ENCODE data around the gene ECD.

Gene ECD

GRCh38 chr10:73106301-73106700 lies 61.5 kb downstream of the ECD start:
- DNase-seq (ENCODE audit: low spot score in 2 of 2): no peak

DNA sequence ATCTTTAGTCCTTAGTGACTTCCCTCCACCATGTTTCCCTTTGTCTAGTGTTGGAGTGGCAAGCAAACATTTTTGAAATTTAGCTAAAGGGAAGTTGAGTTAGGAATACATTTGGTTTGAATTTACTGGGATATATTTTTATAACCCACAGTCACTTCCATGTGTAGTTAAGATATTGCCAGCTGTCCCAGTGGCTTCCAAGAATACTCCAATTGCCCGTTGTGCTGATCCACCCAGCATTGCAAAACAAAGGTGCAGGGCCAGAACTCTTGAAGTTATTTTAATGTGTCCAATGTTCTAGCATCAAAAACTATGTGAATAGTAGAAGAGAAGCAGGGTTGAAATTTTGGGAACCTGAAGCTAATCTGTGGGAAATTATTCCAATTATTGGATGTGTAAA lies 68.7 kb downstream of the ECD start:
- peaks cover 10% of the 10 kb centered on the region for H3K4me1 Mint-ChIP-seq
- DNase-seq (ENCODE audit: low spot score in 2 of 2) (no peak), ATAC-seq (ENCODE audit: low read depth) (no peak)
- peaks cover 3% of the 10 kb centered on the region for H3K36me3 Mint-ChIP-seq
- H3K9me3 Mint-ChIP-seq: no peaks in the 10 kb centered on the region
- H3K27me3 Mint-ChIP-seq: no peaks in the 10 kb centered on the region
- H3K4me3 Mint-ChIP-seq: no peak overlapping the region
- no peak overlapping the region for H3K27ac Mint-ChIP-seq

More at GRCh38 chr10:73106301-73106700, 61.5 kb downstream of the ECD start:
- H3K27me3 Mint-ChIP-seq: no peaks in the 10 kb centered on the region
- H3K36me3 Mint-ChIP-seq: peaks cover 18% of the 10 kb centered on the region
- ATAC-seq (ENCODE audit: low read depth): no peak
- peaks cover 3% of the 10 kb centered on the region for H3K4me1 Mint-ChIP-seq
- H3K9me3 Mint-ChIP-seq: peaks cover 4% of the 10 kb centered on the region
- no peak overlapping the region for H3K4me3 Mint-ChIP-seq
- H3K27ac Mint-ChIP-seq: no peak overlapping the region

DNA sequence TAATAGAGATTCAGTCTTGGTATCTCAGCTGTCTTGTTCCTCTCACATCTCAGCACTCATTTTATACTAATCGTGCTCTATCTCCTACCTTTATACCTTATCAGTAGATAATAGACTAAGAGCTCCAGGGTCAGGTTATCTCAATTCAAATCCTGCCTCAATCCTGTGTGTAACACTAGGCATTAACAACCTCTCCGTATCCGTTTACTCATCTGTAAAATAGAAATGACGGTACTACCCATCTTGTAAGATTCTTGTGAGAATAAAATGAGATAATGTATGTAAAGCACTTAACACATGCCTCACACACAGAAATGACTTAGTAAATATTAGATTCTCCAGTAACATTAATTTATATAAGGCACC lies 70.5 kb downstream of the ECD start:
- peaks cover 3% of the 10 kb centered on the region for H3K36me3 Mint-ChIP-seq
- ATAC-seq (ENCODE audit: low read depth) (no peak), DNase-seq (ENCODE audit: low spot score in 2 of 2) (no peak)
- no peaks in the 10 kb centered on the region for H3K27me3 Mint-ChIP-seq
- peaks cover 10% of the 10 kb centered on the region for H3K4me1 Mint-ChIP-seq
- H3K27ac Mint-ChIP-seq: peak overlapping the region; percentile 99
- no peaks in the 10 kb centered on the region for H3K9me3 Mint-ChIP-seq
- peak overlapping the region; percentile 96 for H3K4me3 Mint-ChIP-seq

DNA sequence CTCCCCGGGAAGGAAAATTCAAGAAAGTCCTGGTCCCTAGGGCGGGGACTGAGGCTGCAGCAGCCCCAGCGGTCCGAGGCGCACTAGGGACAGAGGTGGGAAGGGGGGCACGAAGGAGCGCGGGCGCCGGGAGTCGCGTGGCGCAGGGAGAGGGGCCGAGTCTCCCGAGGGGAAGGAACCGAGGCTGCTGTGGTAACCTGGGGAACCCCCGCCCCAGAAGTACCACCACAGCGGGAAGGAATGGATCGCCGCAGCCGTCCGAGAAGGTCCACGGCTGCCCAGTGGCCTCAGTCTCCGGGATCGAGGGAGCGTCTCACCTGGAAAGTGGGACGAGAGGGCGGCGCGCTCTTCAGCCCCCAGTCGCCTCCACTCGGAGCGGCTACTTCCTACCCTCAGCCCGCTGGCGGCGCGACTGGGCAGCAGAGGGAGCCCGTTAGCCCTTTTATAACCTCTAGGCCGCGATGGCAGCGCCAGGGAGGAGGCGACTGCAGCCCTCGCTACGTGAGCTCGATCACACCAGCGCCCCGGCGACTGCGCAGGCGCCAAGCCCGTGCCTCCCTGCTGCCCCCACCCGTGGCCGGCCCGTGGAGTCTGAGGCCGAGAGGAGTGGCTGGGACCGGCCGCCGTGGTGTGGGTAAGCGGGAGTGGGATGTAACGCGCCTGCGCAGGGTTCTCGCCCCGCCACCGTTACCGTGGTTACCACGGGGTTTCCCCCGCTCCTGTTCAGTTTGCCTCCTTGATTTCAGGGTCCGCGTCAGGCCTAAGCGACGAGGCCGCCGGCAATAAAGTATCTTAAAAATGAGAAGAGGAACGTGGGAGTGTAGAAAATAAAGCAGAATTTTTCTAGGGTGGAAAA lies 71.1 kb downstream of the ECD start, which contains the start of gene P4HA1:
Gene P4HA1, minus strand, starts transcription at position 418 of the 856 bp plus-strand sequence. CDS start 21,983 bp downstream, outside the sequence.
- DNase-seq (ENCODE audit: low spot score in 2 of 2) (peak; percentile 96 to 97), ATAC-seq (ENCODE audit: low read depth) (peak; percentile 82)
- Mint-ChIP-seq H3K36me3 (peaks cover 2% of the 10 kb centered on the region), H3K9me3 (no peaks in the 10 kb centered on the region), H3K27me3 (no peaks in the 10 kb centered on the region), H3K27ac (peak within 1 kb of the TSS; percentile 99), H3K4me1 (peaks cover 14% of the 10 kb centered on the region), H3K4me3 (peak within 1 kb of the TSS; percentile 96)

DNA sequence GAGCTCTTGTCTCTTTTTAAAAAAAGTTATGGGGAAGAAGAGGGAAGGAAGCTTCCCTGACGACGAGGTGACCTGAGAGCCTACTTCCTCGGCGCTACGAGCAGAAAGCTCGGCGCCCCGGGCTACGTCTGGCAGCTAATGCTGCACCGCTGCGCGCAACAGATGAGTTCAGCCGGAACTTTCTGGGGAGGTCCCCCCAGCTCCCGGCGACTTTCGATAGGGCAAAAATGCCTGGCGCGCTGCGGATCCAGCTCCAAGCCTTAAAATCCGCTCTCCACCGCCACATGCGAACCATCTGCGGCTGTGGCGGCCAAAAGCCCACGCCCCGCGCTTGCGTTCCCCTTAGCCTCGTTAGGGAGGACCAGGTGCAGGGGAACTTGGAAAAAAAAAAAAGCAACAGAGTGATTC lies 71.8 kb downstream of the ECD start:
- Mint-ChIP-seq H3K36me3 (peaks cover 2% of the 10 kb centered on the region), H3K27me3 (no peaks in the 10 kb centered on the region), H3K27ac (peak overlapping the region; percentile 99), H3K4me1 (peaks cover 14% of the 10 kb centered on the region), H3K9me3 (no peaks in the 10 kb centered on the region), H3K4me3 (peak overlapping the region; percentile 96)
- DNase-seq (ENCODE audit: low spot score in 2 of 2): peak; percentile 65 to 67
- ATAC-seq (ENCODE audit: low read depth): peak; percentile 45

GRCh38 chr10:73095481-73096021 lies 72.3 kb downstream of the ECD start:
- H3K27me3 Mint-ChIP-seq: no peaks in the 10 kb centered on the region
- H3K9me3 Mint-ChIP-seq: no peaks in the 10 kb centered on the region
- H3K4me1 Mint-ChIP-seq: peaks cover 14% of the 10 kb centered on the region
- DNase-seq (ENCODE audit: low spot score in 2 of 2) (peak; percentile 27 to 30), ATAC-seq (ENCODE audit: low read depth) (no peak)
- H3K36me3 Mint-ChIP-seq: peaks cover 2% of the 10 kb centered on the region
- H3K27ac Mint-ChIP-seq: peak overlapping the region; percentile 99
- peak overlapping the region; percentile 96 for H3K4me3 Mint-ChIP-seq

- H3K4me3 Mint-ChIP-seq: peak overlapping the region; percentile 96
- DNase-seq (ENCODE audit: low spot score in 2 of 2): no peak
- no peaks in the 10 kb centered on the region for H3K9me3 Mint-ChIP-seq
- H3K36me3 Mint-ChIP-seq: peaks cover 2% of the 10 kb centered on the region
- no peak for ATAC-seq (ENCODE audit: low read depth)
- H3K27ac Mint-ChIP-seq: peak overlapping the region; percentile 99
- H3K4me1 Mint-ChIP-seq: peaks cover 14% of the 10 kb centered on the region
- no peaks in the 10 kb centered on the region for H3K27me3 Mint-ChIP-seq
Observed at GRCh38 chr10:73094986-73095480, 72.8 kb downstream of the ECD start.

DNA sequence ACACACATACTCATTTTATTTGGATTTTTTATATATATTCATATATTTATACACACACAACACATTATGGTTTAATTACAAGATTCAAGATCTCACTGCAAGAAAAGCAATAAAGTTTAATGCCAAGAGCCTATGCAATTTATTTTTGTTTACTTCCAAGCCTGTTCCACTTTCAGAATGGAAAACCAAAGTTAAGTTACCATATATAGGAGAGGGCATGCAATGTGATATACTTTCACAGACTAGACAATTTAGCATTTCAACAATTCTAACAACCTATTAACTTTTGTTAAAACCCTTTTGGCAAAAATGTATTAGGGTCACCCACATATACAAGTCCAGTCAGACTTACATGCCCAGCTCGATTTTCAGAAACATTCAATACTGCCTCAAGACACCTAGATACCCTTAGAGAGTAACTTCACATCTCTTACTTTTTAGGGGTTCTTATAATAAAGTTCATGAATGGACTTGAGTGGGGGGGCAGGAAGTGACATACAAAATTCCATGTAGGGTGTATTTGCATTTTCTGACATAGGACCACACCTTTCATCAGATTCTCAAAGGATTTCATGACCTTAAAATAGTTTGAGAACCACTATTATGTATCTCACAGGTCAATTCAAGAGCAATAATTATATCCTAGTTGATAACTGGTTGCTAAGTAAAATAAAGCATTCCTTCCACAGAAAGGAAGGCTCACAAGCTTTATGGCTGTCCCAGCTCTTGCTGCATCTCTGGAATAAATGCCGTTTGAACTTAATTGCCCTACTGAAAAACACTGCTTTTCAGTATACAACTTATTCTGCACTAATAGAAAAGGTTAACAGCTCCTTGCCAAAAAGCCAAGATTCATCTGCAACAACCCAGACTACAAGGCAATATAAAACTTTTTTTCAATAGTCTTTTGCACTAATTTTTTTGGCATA lies 73.6 kb downstream of the ECD start:
- no peaks in the 10 kb centered on the region for H3K27me3 Mint-ChIP-seq
- peaks cover 2% of the 10 kb centered on the region for H3K36me3 Mint-ChIP-seq
- no peaks in the 10 kb centered on the region for H3K9me3 Mint-ChIP-seq
- no peak for ATAC-seq (ENCODE audit: low read depth)
- no peak for DNase-seq (ENCODE audit: low spot score in 2 of 2)
- H3K4me3 Mint-ChIP-seq: no peak overlapping the region
- peaks cover 14% of the 10 kb centered on the region for H3K4me1 Mint-ChIP-seq
- no peak overlapping the region for H3K27ac Mint-ChIP-seq

DNA sequence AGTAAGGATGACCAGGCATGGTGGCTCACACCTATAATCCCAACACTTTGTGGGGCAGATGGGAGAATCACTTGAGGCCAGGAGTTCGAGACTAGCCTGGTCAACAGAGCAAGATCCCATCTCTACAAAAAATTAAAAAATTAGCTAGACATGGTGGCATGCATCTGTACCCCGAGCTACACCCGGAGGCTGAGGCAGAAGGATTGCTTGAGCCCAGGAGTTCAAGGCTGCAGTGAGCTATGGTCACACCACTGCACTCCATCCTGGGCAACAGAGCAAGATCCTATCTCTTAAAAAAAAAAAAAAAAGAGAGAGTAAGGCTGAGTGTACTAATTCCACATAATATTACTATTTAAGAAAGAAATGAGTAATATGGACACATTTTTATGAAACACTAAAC lies 75.0 kb downstream of the ECD start:
- Mint-ChIP-seq H3K27ac (no peak overlapping the region), H3K27me3 (no peaks in the 10 kb centered on the region), H3K36me3 (peaks cover 2% of the 10 kb centered on the region), H3K4me1 (peaks cover 14% of the 10 kb centered on the region), H3K4me3 (no peak overlapping the region), H3K9me3 (no peaks in the 10 kb centered on the region)
- DNase-seq (ENCODE audit: low spot score in 2 of 2): no peak
- no peak for ATAC-seq (ENCODE audit: low read depth)

- peaks cover 7% of the 10 kb centered on the region for H3K4me1 Mint-ChIP-seq
- DNase-seq (ENCODE audit: low spot score in 2 of 2) (no peak), ATAC-seq (ENCODE audit: low read depth) (no peak)
- H3K27ac Mint-ChIP-seq: no peak overlapping the region
- no peaks in the 10 kb centered on the region for H3K27me3 Mint-ChIP-seq
- H3K36me3 Mint-ChIP-seq: peaks cover 2% of the 10 kb centered on the region
- H3K9me3 Mint-ChIP-seq: no peaks in the 10 kb centered on the region
- H3K4me3 Mint-ChIP-seq: no peak overlapping the region
Observed at GRCh38 chr10:73088304-73088703, 79.5 kb downstream of the ECD start.

- Mint-ChIP-seq H3K27ac (no peak overlapping the region), H3K4me1 (peaks cover 7% of the 10 kb centered on the region), H3K9me3 (no peaks in the 10 kb centered on the region), H3K4me3 (no peak overlapping the region), H3K36me3 (peaks cover under 1% of the 10 kb centered on the region), H3K27me3 (no peaks in the 10 kb centered on the region)
- DNase-seq (ENCODE audit: low spot score in 2 of 2) (no peak), ATAC-seq (ENCODE audit: low read depth) (no peak)
Observed at GRCh38 chr10:73086816-73087215, 81.0 kb downstream of the ECD start.

GRCh38 chr10:73084209-73084608 lies 83.6 kb downstream of the ECD start:
- Mint-ChIP-seq H3K4me1 (peaks cover 6% of the 10 kb centered on the region), H3K27ac (no peak overlapping the region), H3K36me3 (no peaks in the 10 kb centered on the region), H3K27me3 (no peaks in the 10 kb centered on the region), H3K9me3 (no peaks in the 10 kb centered on the region), H3K4me3 (no peak overlapping the region)
- no peak for DNase-seq (ENCODE audit: low spot score in 2 of 2)
- no peak for ATAC-seq (ENCODE audit: low read depth)
